HL-60 (cell line): ENCODE results near the gene OR10D3.

Experiments used
- DNase-seq, 2 experiments: peaks; one replicate each; pipeline ENCODE4 v3.0.0-alpha.2; 2010 to 2020; ENCODE audit warnings: low read depth in 1 of 2, low spot score in 1 of 2
- H3K27ac ChIP-seq: fragments of 250-450 bp; sonication (Bioruptor Pico); replicated peaks from 2 replicates; pipeline ENCODE4 v1.5.1; 2020; ENCODE audit warnings: mild to moderate bottlenecking, moderate library complexity
- H3K27me3 ChIP-seq: fragments of 250-450 bp; sonication (Bioruptor Pico); 2 replicates; pipeline ENCODE4 v1.5.1; 2021; ENCODE audit warnings: mild to moderate bottlenecking, moderate library complexity; ENCODE audit not compliant: insufficient read depth, poor library complexity, severe bottlenecking
- H3K4me3 ChIP-seq: replicated peaks from 2 replicates; pipeline ENCODE4 v1.5.1; 2011; ENCODE audit warnings: mild to moderate bottlenecking, control low read depth, low read length; ENCODE audit not compliant: insufficient read depth
- GABPA ChIP-seq: IDR thresholded peaks from 2 replicates; pipeline ENCODE4 v1.6.1; 2012; ENCODE audit warnings: low read depth
- POLR2AphosphoS5 ChIP-seq: IDR thresholded peaks from 2 replicates; pipeline ENCODE4 v1.6.1; 2012; ENCODE audit warnings: low read depth
- SPI1 ChIP-seq: IDR thresholded peaks from 2 replicates; pipeline ENCODE4 v1.6.1; 2012; ENCODE audit warnings: low read depth, mild to moderate bottlenecking, borderline replicate concordance
- TF ChIP-seq, protein P1 (sequence below): IDR thresholded peaks from one replicate; pipeline ENCODE4 v1.5.1; 2011; ENCODE audit warnings: low read length, control low read depth, inconsistent platforms; ENCODE audit not compliant: insufficient read depth
- TF ChIP-seq, protein P2 (sequence below): IDR thresholded peaks from 2 replicates; pipeline ENCODE4 v1.6.1; 2012; ENCODE audit warnings: low read depth; ENCODE audit not compliant: insufficient replicate concordance

OR10D3 gene

DNA sequence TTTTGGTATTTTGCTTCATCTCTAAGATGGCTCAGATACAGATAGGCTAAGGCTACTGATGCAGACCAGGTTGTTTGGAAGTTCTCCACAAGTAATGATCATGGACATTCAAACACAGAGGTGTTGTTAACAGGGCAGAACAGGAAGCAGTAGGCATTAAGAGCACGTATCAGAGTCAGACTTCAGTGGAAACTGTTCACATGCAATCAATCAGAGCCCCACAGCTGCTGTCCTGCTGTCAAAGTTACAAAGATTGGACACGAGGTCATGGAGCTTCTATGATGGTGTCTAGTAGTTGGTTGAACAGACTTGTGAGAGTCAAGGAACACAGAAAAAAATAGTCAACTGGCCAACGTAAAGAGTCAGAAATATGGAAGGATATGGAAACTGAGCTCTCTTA is 19.8 kb downstream of the OR10D3 start:
- TF ChIP-seq, protein P1, sequence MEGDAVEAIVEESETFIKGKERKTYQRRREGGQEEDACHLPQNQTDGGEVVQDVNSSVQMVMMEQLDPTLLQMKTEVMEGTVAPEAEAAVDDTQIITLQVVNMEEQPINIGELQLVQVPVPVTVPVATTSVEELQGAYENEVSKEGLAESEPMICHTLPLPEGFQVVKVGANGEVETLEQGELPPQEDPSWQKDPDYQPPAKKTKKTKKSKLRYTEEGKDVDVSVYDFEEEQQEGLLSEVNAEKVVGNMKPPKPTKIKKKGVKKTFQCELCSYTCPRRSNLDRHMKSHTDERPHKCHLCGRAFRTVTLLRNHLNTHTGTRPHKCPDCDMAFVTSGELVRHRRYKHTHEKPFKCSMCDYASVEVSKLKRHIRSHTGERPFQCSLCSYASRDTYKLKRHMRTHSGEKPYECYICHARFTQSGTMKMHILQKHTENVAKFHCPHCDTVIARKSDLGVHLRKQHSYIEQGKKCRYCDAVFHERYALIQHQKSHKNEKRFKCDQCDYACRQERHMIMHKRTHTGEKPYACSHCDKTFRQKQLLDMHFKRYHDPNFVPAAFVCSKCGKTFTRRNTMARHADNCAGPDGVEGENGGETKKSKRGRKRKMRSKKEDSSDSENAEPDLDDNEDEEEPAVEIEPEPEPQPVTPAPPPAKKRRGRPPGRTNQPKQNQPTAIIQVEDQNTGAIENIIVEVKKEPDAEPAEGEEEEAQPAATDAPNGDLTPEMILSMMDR: no peak
- no peak for TF ChIP-seq GABPA
- no peak for TF ChIP-seq SPI1
- TF ChIP-seq, protein P2, sequence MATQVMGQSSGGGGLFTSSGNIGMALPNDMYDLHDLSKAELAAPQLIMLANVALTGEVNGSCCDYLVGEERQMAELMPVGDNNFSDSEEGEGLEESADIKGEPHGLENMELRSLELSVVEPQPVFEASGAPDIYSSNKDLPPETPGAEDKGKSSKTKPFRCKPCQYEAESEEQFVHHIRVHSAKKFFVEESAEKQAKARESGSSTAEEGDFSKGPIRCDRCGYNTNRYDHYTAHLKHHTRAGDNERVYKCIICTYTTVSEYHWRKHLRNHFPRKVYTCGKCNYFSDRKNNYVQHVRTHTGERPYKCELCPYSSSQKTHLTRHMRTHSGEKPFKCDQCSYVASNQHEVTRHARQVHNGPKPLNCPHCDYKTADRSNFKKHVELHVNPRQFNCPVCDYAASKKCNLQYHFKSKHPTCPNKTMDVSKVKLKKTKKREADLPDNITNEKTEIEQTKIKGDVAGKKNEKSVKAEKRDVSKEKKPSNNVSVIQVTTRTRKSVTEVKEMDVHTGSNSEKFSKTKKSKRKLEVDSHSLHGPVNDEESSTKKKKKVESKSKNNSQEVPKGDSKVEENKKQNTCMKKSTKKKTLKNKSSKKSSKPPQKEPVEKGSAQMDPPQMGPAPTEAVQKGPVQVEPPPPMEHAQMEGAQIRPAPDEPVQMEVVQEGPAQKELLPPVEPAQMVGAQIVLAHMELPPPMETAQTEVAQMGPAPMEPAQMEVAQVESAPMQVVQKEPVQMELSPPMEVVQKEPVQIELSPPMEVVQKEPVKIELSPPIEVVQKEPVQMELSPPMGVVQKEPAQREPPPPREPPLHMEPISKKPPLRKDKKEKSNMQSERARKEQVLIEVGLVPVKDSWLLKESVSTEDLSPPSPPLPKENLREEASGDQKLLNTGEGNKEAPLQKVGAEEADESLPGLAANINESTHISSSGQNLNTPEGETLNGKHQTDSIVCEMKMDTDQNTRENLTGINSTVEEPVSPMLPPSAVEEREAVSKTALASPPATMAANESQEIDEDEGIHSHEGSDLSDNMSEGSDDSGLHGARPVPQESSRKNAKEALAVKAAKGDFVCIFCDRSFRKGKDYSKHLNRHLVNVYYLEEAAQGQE: no peak
- Histone ChIP-seq H3K27ac (no peak overlapping the region), H3K4me3 (no peak overlapping the region), H3K27me3 (no peaks in the 10 kb centered on the region)
- no peak for DNase-seq

DNA sequence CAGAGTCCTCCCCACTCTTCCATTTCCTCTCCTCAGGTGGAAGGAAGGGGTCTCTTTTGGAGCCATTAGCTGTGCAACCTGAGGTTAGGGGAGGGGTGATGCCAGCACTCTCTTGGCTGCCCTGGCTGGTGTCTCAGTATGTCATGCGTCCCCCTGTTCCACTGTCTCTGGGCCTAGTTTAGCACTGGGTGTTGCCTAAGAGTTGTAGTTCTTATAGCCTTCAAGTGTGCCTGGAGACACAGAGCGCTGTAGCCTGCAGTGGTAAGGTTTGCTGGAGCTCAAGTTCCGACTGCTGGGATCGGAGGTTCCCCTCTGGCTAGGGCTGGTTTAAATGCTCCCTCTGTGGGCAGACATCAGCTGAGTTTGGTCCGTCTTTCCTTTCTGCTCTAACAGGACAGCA is 20.9 kb downstream of the OR10D3 start:
- no peak overlapping the region for H3K27ac ChIP-seq
- TF ChIP-seq SPI1: no peak
- TF ChIP-seq POLR2AphosphoS5: no peak
- TF ChIP-seq GABPA: no peak
- TF ChIP-seq, protein P2: no peak
- TF ChIP-seq, protein P1: no peak

DNA sequence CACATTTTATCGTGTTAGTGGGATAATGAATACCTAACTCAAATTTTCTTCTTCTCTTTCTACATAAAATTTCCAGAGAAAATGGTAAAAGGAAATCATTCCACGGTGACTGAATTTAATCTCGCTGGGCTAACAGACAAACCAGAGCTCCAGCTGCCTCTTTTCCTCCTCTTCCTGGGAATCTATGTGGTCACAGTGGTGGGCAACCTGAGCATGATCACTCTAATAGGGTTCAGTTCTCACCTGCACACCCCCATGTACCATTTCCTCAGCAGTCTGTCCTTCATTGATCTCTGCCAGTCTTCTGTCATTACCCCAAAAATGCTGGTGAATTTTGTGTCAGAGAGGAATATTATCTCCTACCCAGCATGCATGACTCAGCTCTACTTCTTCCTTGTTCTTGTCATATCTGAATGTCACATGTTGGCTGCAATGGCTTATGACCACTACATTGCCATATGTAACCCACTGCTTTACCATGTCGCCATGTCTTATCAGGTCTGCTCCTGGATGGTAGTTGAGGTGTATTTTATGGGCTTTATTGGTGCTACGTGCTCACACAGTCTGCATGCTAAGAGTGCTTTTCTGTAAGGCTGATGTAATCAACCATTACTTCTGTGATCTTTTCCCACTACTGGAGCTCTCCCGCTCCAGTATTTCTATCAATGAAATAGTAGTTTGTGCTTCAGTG is 24.1 kb downstream of the OR10D3 start:
- Histone ChIP-seq H3K27ac (peak overlapping the region; percentile 50), H3K27me3 (no peaks in the 10 kb centered on the region), H3K4me3 (no peak overlapping the region)
- DNase-seq: peak in 1 of 2 experiments; percentile 31
- TF ChIP-seq, protein P1: no peak
- no peak for TF ChIP-seq SPI1
- no peak for TF ChIP-seq GABPA
- TF ChIP-seq POLR2AphosphoS5: no peak
- TF ChIP-seq, protein P2: no peak

More for the DNA sequence above, 20.9 kb downstream of the OR10D3 start:
- no peak for DNase-seq
- Histone ChIP-seq H3K27me3 (no peaks in the 10 kb centered on the region), H3K4me3 (no peak overlapping the region)
